ENCODE results near the gene ZBTB7C.

Gene ZBTB7C

DNA sequence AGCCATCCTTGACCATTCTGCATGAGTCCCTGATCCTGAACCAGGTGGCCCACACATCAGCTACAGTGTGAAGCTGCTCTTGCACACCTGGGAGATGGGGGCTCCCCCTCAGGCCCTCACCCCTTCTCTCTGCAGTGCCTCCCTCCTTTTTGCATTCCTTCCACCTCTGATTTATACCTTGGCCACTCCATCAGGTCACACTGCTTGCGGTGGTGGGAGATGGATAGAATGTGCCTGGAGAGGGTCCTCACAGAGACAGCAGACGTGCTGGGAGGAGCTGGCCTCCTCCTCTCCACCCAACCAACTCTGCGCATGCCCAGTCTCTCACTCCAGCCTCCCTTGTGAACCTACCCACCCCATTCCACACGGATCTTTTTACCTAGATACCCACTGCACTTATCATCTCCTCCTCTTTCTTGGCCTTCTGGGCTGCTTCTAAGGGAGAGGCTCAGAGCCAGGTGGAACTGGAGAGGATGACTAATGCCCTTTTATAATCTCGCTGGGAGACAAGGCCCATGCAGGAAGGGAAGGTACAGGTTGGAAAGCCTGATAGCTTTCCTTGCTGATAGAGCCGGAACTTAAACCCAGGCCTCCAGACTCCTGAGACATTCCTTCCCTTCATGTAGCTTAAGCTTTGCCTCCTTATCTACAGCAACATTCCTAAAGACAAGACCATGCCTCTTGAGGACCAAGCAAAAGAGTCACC, 205.1 kb downstream of the ZBTB7C start:
- no peak for DNase-seq (ENCODE audit: low read depth)
- H3K4me3 ChIP-seq (ENCODE audit: control insufficient read depth, low read depth, low read length): no peak overlapping the region
- TF ChIP-seq, protein P1, sequence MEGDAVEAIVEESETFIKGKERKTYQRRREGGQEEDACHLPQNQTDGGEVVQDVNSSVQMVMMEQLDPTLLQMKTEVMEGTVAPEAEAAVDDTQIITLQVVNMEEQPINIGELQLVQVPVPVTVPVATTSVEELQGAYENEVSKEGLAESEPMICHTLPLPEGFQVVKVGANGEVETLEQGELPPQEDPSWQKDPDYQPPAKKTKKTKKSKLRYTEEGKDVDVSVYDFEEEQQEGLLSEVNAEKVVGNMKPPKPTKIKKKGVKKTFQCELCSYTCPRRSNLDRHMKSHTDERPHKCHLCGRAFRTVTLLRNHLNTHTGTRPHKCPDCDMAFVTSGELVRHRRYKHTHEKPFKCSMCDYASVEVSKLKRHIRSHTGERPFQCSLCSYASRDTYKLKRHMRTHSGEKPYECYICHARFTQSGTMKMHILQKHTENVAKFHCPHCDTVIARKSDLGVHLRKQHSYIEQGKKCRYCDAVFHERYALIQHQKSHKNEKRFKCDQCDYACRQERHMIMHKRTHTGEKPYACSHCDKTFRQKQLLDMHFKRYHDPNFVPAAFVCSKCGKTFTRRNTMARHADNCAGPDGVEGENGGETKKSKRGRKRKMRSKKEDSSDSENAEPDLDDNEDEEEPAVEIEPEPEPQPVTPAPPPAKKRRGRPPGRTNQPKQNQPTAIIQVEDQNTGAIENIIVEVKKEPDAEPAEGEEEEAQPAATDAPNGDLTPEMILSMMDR (IDR thresholded peaks at IDR 0.05; ENCODE audit: control insufficient read depth, insufficient read depth, low read depth, low read length, missing control alignments): no peak

DNA sequence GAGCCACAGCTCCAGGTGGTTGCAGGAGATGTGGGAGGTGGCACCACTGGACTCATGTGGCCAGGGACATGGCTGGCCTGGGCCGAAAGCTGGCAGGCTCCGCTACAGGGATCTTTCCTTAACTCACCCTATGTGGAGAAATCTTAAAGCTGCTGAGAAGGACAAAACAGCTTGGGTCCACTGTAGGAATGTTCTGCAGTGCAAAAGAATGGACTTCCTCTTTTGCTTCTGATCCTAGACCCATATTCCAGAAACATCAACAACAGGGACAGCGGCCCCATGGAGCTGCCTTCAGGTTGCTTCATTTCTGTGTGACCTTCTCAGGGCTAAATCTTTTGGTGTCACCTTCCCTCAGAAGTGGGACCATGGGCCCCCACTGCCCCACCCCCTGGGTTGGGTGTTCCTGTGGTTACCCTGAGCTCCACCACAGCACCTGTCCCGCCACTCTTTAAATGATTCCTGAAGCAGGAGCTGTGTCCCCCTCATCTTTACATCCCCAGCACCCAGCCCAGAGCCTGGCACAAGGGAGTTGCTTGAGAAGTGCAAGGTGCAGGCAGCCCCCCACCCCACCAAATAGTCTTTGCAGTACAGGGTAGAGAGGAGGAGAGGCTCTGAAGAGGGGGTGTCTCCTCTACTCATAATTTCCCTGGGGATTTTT, 205.8 kb downstream of the ZBTB7C start:
- TF ChIP-seq, protein P1 (IDR thresholded peaks at IDR 0.05; ENCODE audit: control insufficient read depth, insufficient read depth, low read depth, low read length, missing control alignments): no peak
- DNase-seq (ENCODE audit: low read depth): no peak
- H3K4me3 ChIP-seq (ENCODE audit: control insufficient read depth, low read depth, low read length): no peak overlapping the region

DNA sequence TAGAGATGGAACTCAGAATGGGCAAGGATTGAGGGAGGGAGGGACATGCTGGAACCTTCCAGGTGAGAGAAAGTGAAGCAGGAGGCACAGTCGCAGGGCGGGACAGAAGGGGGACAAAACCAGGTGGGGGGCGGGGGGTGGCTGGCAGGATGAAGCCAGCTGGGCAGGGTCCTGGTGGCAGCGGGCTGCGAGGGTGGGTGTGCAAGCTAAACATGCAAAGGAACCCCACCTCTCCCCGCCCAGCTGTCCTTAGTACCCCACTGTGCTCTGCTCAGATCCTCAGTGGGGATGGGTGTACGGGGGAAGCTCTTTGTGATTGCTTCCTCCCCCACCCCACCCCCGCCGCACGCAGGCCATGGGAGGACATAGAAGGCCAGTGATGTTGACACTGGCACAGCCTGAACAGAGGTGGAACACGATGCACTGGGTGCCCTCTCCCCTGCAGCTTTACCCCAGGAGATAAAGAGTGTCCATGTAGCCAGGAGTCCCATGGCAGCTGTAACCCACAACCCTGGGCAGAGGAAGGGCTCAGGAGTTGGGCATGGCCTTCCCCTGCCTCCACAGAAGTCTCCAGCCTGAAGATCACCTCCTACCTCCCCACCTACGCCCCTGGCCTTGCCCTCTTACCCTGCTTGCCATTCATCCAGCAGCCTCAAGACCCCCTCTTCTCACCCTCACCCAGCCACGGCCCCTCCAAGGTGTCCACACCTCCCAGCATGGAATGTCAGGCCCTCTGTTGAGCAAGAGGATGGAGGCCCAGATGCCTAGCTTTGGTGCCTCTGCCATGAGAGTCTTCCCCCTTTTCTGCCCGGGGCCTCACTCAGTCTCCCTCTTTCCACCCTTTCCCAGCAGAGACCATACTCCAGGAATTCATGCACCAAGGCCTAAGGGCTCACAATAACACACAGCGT, 206.6 kb downstream of the ZBTB7C start:
- no peak overlapping the region for H3K4me3 ChIP-seq (ENCODE audit: control insufficient read depth, low read depth, low read length)
- DNase-seq (ENCODE audit: low read depth): no peak
- TF ChIP-seq, protein P1 (IDR thresholded peaks at IDR 0.05; ENCODE audit: control insufficient read depth, insufficient read depth, low read depth, low read length, missing control alignments): no peak

DNA sequence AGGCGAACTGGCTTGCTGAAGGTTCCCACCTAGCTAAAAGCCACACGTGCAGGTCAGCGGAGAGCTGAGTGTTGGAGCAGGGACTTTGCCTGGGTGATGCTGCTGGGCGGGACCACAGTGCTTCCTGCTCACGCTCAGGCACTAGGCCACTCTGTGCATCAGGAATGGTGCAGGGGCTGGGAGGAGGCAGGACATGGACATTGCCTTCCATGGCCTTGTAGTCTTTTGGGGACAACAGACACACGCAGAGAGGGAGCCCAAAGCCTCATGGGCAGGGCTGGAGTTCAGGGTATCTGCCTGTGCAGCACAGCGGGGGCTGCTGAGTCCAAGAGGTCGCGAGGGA, 207.2 kb downstream of the ZBTB7C start:
- H3K4me3 ChIP-seq (ENCODE audit: control insufficient read depth, low read depth, low read length): no peak overlapping the region
- TF ChIP-seq, protein P1 (IDR thresholded peaks at IDR 0.05; ENCODE audit: control insufficient read depth, insufficient read depth, low read depth, low read length, missing control alignments): no peak
- DNase-seq (ENCODE audit: low read depth): no peak

DNA sequence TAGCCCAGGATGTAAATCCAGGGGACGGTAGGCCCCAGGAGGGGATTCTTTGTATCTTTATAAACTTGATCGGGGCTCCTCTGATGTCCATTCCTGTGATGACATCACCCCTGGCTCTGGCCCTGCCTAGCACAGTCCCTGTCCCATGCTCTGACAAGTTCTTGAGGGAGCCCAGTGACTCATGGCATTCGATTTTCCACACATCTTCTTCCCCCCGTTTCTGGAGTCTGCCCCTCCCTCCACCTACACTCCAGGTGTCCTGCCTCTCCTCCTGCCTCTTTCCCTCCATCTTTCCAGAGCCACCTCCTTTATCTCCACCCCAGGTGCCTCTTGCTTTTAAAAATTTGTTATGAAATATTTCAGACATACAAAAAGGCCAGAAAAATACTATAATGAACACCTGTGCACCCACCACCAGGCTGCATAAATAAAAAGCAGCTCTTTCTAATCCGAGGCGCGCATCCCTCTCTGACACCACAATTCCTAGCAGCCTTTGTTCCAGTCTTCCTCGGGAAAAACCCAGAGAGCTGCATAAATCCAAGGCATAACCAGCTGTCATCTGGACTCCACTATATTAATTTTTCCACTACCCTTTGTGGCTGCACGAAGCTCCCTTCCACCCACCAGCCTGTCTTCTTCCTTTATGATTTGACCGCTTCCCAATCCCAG, 207.7 kb downstream of the ZBTB7C start:
- no peak for DNase-seq (ENCODE audit: low read depth)
- TF ChIP-seq, protein P1 (IDR thresholded peaks at IDR 0.05; ENCODE audit: control insufficient read depth, insufficient read depth, low read depth, low read length, missing control alignments): no peak
- no peak overlapping the region for H3K4me3 ChIP-seq (ENCODE audit: control insufficient read depth, low read depth, low read length)
